Stomach (tissue), 9 donors: Measurements from ENCODE around the gene CTDSPL. TPM values are rescaled to one million over a fixed set of nuclear protein-coding genes. Genes with fewer than 3 reads are reported as not detected.

ENCODE experiments used
- DNase-seq, 2 donors: peaks; one replicate each; pipeline versions ENCODE4 v3.0.0 to v3.0.0-alpha.2; 2013 to 2019
- H3K27ac ChIP-seq, 5 donors: fragments of 200-600 bp in 4 of 5; sonication (generic) in 4 of 5; one replicate each; pipeline ENCODE4 v1.5.1; 2013 to 2019; ENCODE audit warnings: mild to moderate bottlenecking in 1 of 5, moderate library complexity in 1 of 5
- H3K27me3 ChIP-seq, 3 donors: fragments of 200-600 bp; sonication (generic); one replicate each; pipeline ENCODE4 v1.5.1; 2017 to 2019; ENCODE audit warnings: mixed run types in 1 of 3
- H3K36me3 ChIP-seq, 4 donors: fragments of 200-600 bp; sonication (generic); 1 replicate in 3 of 4; 2 replicates in 1 of 4; pipeline ENCODE4 v1.5.1; 2016 to 2019
- H3K4me1 ChIP-seq, 4 donors: fragments of 200-600 bp; sonication (generic); one replicate each; pipeline ENCODE4 v1.5.1; 2016 to 2019
- H3K4me3 ChIP-seq, 4 donors: fragments of 200-600 bp; sonication (generic) in 3 of 4; one replicate each; pipeline ENCODE4 v1.5.1; 2016 to 2019; ENCODE audit warnings: mild to moderate bottlenecking in 1 of 4
- H3K9me3 ChIP-seq, 4 donors: fragments of 200-600 bp; sonication (generic); one replicate each; pipeline ENCODE4 v1.5.1; 2016 to 2019
- CTCF ChIP-seq, 7 experiments: fragments of 450-650 bp in 4 of 7; fragments of 200-600 bp in 3 of 7; sonication (generic) in 3 of 7; IDR thresholded peaks; one replicate each; pipeline ENCODE4 v1.5.1; 2016 to 2019; ENCODE audit warnings: antibody characterized with exemption in 7 of 7, control low read depth in 2 of 7, mild to moderate bottlenecking in 1 of 7
- EP300 ChIP-seq: sonication (generic); formaldehyde crosslinking; IDR thresholded peaks from one replicate; pipeline ENCODE4 v1.6.1; 2017; ENCODE audit warnings: antibody characterized with exemption
- POLR2A ChIP-seq, 4 donors: fragments of 450-650 bp; IDR thresholded peaks; one replicate each; pipeline ENCODE4 v1.6.1; 2016; ENCODE audit warnings: antibody characterized with exemption in 4 of 4, control low read depth in 2 of 4, mild to moderate bottlenecking in 1 of 4, moderate library complexity in 1 of 4
- POLR2AphosphoS5 ChIP-seq, 3 donors: sonication (generic); formaldehyde crosslinking; IDR thresholded peaks; one replicate each; pipeline ENCODE4 v1.6.1; 2016; ENCODE audit warnings: antibody characterized with exemption in 3 of 3
- WGBS, 5 donors: extraction: QIAGEN DNeasy Blood & Tissue Kit in 3 of 5; methylation state at CpG; one replicate each; pipeline versions ENCODE4 v1.1.5 to v1.1.7; 2013 to 2018; 5-methylcytosine and 5-hydroxymethylcytosine counted together
- intact Hi-C: fragments of 100-400 bp; cut with DNase I; formaldehyde crosslinking; loops from one replicate; pipeline ENCODE4 v1.15.1; 2023; ENCODE audit warnings: low total_unique reads
- polyA plus RNA-seq, 3 donors: library from polyadenylated mRNA; stranded (reverse); fragments of 200-250 nt; gene quantifications; one replicate each; pipeline ENCODE4 v1.2.3, GENCODE V29; 2013
- total RNA-seq, 5 donors: library from RNA; depleted of rRNA; stranded (reverse); fragments of >200 nt; gene quantifications; one replicate each; pipeline versions ENCODE4 v1.1.0 to v1.2.3, GENCODE V29; 2014 to 2016
- donor health status: healthy with polysubstance abuse.
- donor health status: Bipolar disorder and iron deficiency.
- donor health status: healthy.

The CTDSPL gene
- total and polyA plus RNA-seq, 8 donors: 13.4 to 54.9 (median 30.2) TPM

GRCh38 chr3:37999836-38000235 is 138.2 kb downstream of the CTDSPL start:
- H3K27ac ChIP-seq: peak overlapping the region in 3 of 5 donors; percentile 22 to 79 (median 51)
- WGBS, 5 donors: 82 to 94% (median 88%) methylated on average over 6 of the region's 6 CpGs
- no peaks in the 10 kb centered on the region for H3K9me3 ChIP-seq
- H3K4me3 ChIP-seq: no peak overlapping the region
- peaks cover 11 to 56% (median 39%) of the 10 kb centered on the region in 4 donors for H3K36me3 ChIP-seq
- peak in 1 of 2 donors; percentile 20 for DNase-seq
- H3K4me1 ChIP-seq: peaks cover 45 to 90% (median 79%) of the 10 kb centered on the region in 4 donors
- H3K27me3 ChIP-seq: no peaks in the 10 kb centered on the region
- intact Hi-C loops: no loop called here
- no peak for TF ChIP-seq POLR2A (IDR thresholded peaks at IDR 0.05)
- TF ChIP-seq CTCF (IDR thresholded peaks at IDR 0.05): no peak
- no peak for TF ChIP-seq EP300
- TF ChIP-seq POLR2AphosphoS5 (IDR thresholded peaks at IDR 0.05): no peak

- intact Hi-C loops: no loop called here
- peak overlapping the region in 4 of 5 donors; percentile 22 to 79 (median 46) for H3K27ac ChIP-seq
- H3K36me3 ChIP-seq: peaks cover 11 to 55% (median 39%) of the 10 kb centered on the region in 4 donors
- DNase-seq: peak in 1 of 2 donors; percentile 22
- 90 to 97% (median 93%) methylated on average over 6 of the region's 6 CpGs for WGBS, 5 donors
- no peaks in the 10 kb centered on the region for H3K27me3 ChIP-seq
- H3K4me3 ChIP-seq: no peak overlapping the region
- H3K9me3 ChIP-seq: no peaks in the 10 kb centered on the region
- H3K4me1 ChIP-seq: peaks cover 51 to 90% (median 81%) of the 10 kb centered on the region in 4 donors
- no peak for TF ChIP-seq EP300
- no peak for TF ChIP-seq POLR2AphosphoS5 (IDR thresholded peaks at IDR 0.05)
- no peak for TF ChIP-seq CTCF (IDR thresholded peaks at IDR 0.05)
- no peak for TF ChIP-seq POLR2A (IDR thresholded peaks at IDR 0.05)
These were observed 138.7 kb downstream of the CTDSPL start for GRCh38 chr3:38000242-38000916.

GRCh38 chr3:38000965-38001455 is 139.3 kb downstream of the CTDSPL start:
- Histone ChIP-seq H3K9me3 (no peaks in the 10 kb centered on the region), H3K4me3 (no peak overlapping the region), H3K36me3 (peaks cover 11 to 55% (median 42%) of the 10 kb centered on the region in 4 donors), H3K4me1 (peaks cover 52 to 90% (median 83%) of the 10 kb centered on the region in 4 donors), H3K27me3 (no peaks in the 10 kb centered on the region), H3K27ac (peak overlapping the region; percentile 33 to 79 (median 51))
- TF ChIP-seq EP300: no peak
- no peak for TF ChIP-seq POLR2AphosphoS5 (IDR thresholded peaks at IDR 0.05)
- no peak for TF ChIP-seq CTCF (IDR thresholded peaks at IDR 0.05)
- no peak for TF ChIP-seq POLR2A (IDR thresholded peaks at IDR 0.05)
- 94 to 100% (median 96%) methylated on average over 6 of the region's 6 CpGs for WGBS, 5 donors
- peak in 1 of 2 donors; percentile 24 for DNase-seq
- intact Hi-C loops: no loop called here

GRCh38 chr3:38001456-38002081 is 139.9 kb downstream of the CTDSPL start:
- Histone ChIP-seq H3K9me3 (no peaks in the 10 kb centered on the region), H3K4me3 (no peak overlapping the region), H3K27me3 (no peaks in the 10 kb centered on the region), H3K36me3 (peaks cover 16 to 58% (median 46%) of the 10 kb centered on the region in 4 donors), H3K27ac (peak overlapping the region; percentile 33 to 79 (median 51)), H3K4me1 (peaks cover 52 to 90% (median 80%) of the 10 kb centered on the region in 4 donors)
- peak in 1 of 2 donors; percentile 87 for DNase-seq
- TF ChIP-seq CTCF (IDR thresholded peaks at IDR 0.05) (no peak), POLR2AphosphoS5 (IDR thresholded peaks at IDR 0.05) (peak in 2 of 3 donors; percentile 40 to 50)
- 36 to 100% (median 61%) methylated on average over 1 to 9 of the region's 9 CpGs for whole genome bisulfite sequencing, 5 donors
- intact Hi-C loops: no loop called here
